HEK293T (cell line): ENCODE data around the gene OR10V1.

Source experiments
- ARNT ChIP-seq: fragments of 450-650 bp; IDR thresholded peaks from 2 replicates; pipeline ENCODE4 v1.6.1; 2017; ENCODE audit warnings: mild to moderate bottlenecking
- PKNOX1 ChIP-seq: fragments of 450-650 bp; IDR thresholded peaks from 2 replicates; pipeline ENCODE4 v1.6.1; 2016

GRCh38 chr11:59754494-59754858 lies 40.8 kb upstream of the OR10V1 start:
- TF ChIP-seq PKNOX1: no peak
- no peak for TF ChIP-seq ARNT
